NCI-H1436 treated with DMSO at 0.1 percent for 48 hours (cell line): Measurements from ENCODE around the gene KCNQ4.

ENCODE experiments used
- DNase-seq: peaks from one replicate; lab custom pipeline; 2025; lab: John Stamatoyannopoulos, UW

The KCNQ4 gene

GRCh38 chr1:40777224-40777970, 6.2 kb upstream of the KCNQ4 start:
- no peak for DNase-seq

- no peak for DNase-seq
These were observed 2.6 kb upstream of the KCNQ4 start for GRCh38 chr1:40780678-40781607.

GRCh38 chr1:40781608-40781971, 2.0 kb upstream of the KCNQ4 start:
- DNase-seq: no peak

- no peak for DNase-seq
These were observed 1.1 kb upstream of the KCNQ4 start for GRCh38 chr1:40782371-40782956.

GRCh38 chr1:40784141-40784770, 669 bp downstream of the KCNQ4 start:
- no peak for DNase-seq

- DNase-seq: no peak
These were observed 1.2 kb downstream of the KCNQ4 start for GRCh38 chr1:40784771-40785151.

GRCh38 chr1:40785446-40785845, 1.9 kb downstream of the KCNQ4 start:
- DNase-seq: no peak

- no peak for DNase-seq
These were observed 2.8 kb downstream of the KCNQ4 start for GRCh38 chr1:40786171-40786994.

- DNase-seq: no peak
These were observed 3.6 kb downstream of the KCNQ4 start for GRCh38 chr1:40786995-40787705.

GRCh38 chr1:40787737-40788560, 4.4 kb downstream of the KCNQ4 start:
- DNase-seq: no peak

- DNase-seq: no peak
These were observed 5.2 kb downstream of the KCNQ4 start for GRCh38 chr1:40788561-40789341.

GRCh38 chr1:40789342-40789598, 5.7 kb downstream of the KCNQ4 start:
- no peak for DNase-seq

- DNase-seq: no peak
These were observed 6.3 kb downstream of the KCNQ4 start for GRCh38 chr1:40789661-40790430.

- DNase-seq: no peak
These were observed 8.4 kb downstream of the KCNQ4 start for GRCh38 chr1:40792036-40792435.

GRCh38 chr1:40793617-40794016, 10.0 kb downstream of the KCNQ4 start:
- DNase-seq: no peak

- no peak for DNase-seq
These were observed 10.5 kb downstream of the KCNQ4 start for GRCh38 chr1:40794048-40794447.

GRCh38 chr1:40794974-40795715, 11.6 kb downstream of the KCNQ4 start:
- DNase-seq: no peak
